HL-60/S4 treated with retinoic acid at 250 ng/mL for 4 days and 3 days (cell line): ENCODE measurements around the gene SPATA6L.

Experiments
- in situ Hi-C: fragments of 300-500 bp; cut with MboI; formaldehyde crosslinking; loops from 2 replicates; pipeline ENCODE4 v1.7.0; 2022; ENCODE audit warnings: low sequenced_read_pairs

Gene SPATA6L

GRCh38 chr9:4590430-4591122 is 75.7 kb downstream of the SPATA6L start:
- in situ Hi-C loops = no loop called here

GRCh38 chr9:4588721-4589120 is 77.6 kb downstream of the SPATA6L start:
- in situ Hi-C loops = no loop called here

GRCh38 chr9:4585135-4585534 is 81.1 kb downstream of the SPATA6L start:
- in situ Hi-C loops = no loop called here

GRCh38 chr9:4584636-4585035 is 81.6 kb downstream of the SPATA6L start:
- in situ Hi-C loops = no loop called here

GRCh38 chr9:4583001-4583400 is 83.3 kb downstream of the SPATA6L start:
- in situ Hi-C loops = no loop called here

- in situ Hi-C loops = no loop called here
These were observed 84.3 kb downstream of the SPATA6L start for GRCh38 chr9:4581861-4582565.

GRCh38 chr9:4581035-4581760 is 85.1 kb downstream of the SPATA6L start:
- in situ Hi-C loops = no loop called here

- in situ Hi-C loops = no loop called here
These were observed 87.3 kb downstream of the SPATA6L start for GRCh38 chr9:4579001-4579400.

GRCh38 chr9:4576448-4576847 is 89.8 kb downstream of the SPATA6L start:
- in situ Hi-C loops = no loop called here

GRCh38 chr9:4575997-4576396 is 90.3 kb downstream of the SPATA6L start:
- in situ Hi-C loops = no loop called here

GRCh38 chr9:4574657-4575243 is 91.5 kb downstream of the SPATA6L start:
- in situ Hi-C loops = no loop called here

- in situ Hi-C loops = no loop called here
These were observed 92.5 kb downstream of the SPATA6L start for GRCh38 chr9:4573634-4574389.

GRCh38 chr9:4573176-4573575 is 93.1 kb downstream of the SPATA6L start:
- in situ Hi-C loops = no loop called here

- in situ Hi-C loops = no loop called here
These were observed 94.0 kb downstream of the SPATA6L start for GRCh38 chr9:4572184-4572826.

GRCh38 chr9:4569101-4569500 is 97.2 kb downstream of the SPATA6L start:
- in situ Hi-C loops = no loop called here

- in situ Hi-C loops = no loop called here
These were observed 98.7 kb downstream of the SPATA6L start for GRCh38 chr9:4567601-4568000.

- in situ Hi-C loops = no loop called here
These were observed 99.5 kb downstream of the SPATA6L start for GRCh38 chr9:4566806-4567205.

- in situ Hi-C loops = no loop called here
These were observed 103.2 kb downstream of the SPATA6L start for GRCh38 chr9:4563105-4563504.

- in situ Hi-C loops = no loop called here
These were observed 106.8 kb downstream of the SPATA6L start for GRCh38 chr9:4559261-4560182.
